Measurements from ENCODE around the gene MAGI1. TPM values are rescaled to one million over a fixed set of nuclear protein-coding genes. Genes with fewer than 3 reads are reported as not detected.

The MAGI1 gene
- polyA plus RNA-seq, 3 donors = not detected

GRCh38 chr3:65577843-65578430 is 460.8 kb downstream of the MAGI1 start:
- Histone ChIP-seq H3K27me3 (ENCODE audit: control insufficient read depth in 2 of 2, insufficient read depth in 2 of 2, low read length in 2 of 2) (no peaks in the 10 kb centered on the region), H3K4me2 (replicated peaks; ENCODE audit: extremely low read depth, low read length, poor library complexity, severe bottlenecking) (no peak overlapping the region), H3K36me3 (replicated peaks in 1 of 2; ENCODE audit: control insufficient read depth in 1 of 2, insufficient read depth in 2 of 2, low read length in 2 of 2) (no peaks in the 10 kb centered on the region), H3K79me2 (ENCODE audit: insufficient read depth, low read length) (no peaks in the 10 kb centered on the region), H3K4me1 (ENCODE audit: control insufficient read depth in 1 of 2, insufficient read depth in 2 of 2, low read length in 2 of 2) (no peaks in the 10 kb centered on the region), H2AFZ (ENCODE audit: insufficient read depth, low read depth, low read length, poor library complexity, severe bottlenecking) (no peak overlapping the region), H3K9ac (ENCODE audit: insufficient read depth, low read length, poor library complexity, severe bottlenecking) (no peak overlapping the region), H4K20me1 (ENCODE audit: insufficient read depth, low read length) (no peaks in the 10 kb centered on the region), H3K9me3 (replicated peaks in 1 of 2; ENCODE audit: control insufficient read depth in 1 of 2, insufficient read depth in 1 of 2, low read length in 2 of 2) (no peaks in the 10 kb centered on the region), H3K4me3 (replicated peaks in 1 of 3; ENCODE audit: low read depth in 2 of 3, low read length in 3 of 3) (no peak overlapping the region), H3K27ac (ENCODE audit: low read depth in 1 of 2, low read length in 2 of 2) (no peak overlapping the region)
- Mint-ChIP-seq H3K4me1 (no peaks in the 10 kb centered on the region), H3K4me3 (no peak overlapping the region), H3K27ac (no peak overlapping the region), H3K9me3 (peaks cover 0 to 4% (median 0%) of the 10 kb centered on the region in 7 donors), H3K36me3 (no peaks in the 10 kb centered on the region), H3K27me3 (ENCODE audit: low read depth in 3 of 3) (no peaks in the 10 kb centered on the region)
- TF ChIP-seq CTCF (IDR thresholded peaks at IDR 0.05) = no peak
- intact Hi-C loops (cut with micrococcal nuclease) = no loop called here
- DNase-seq = no peak
- 88% methylated on average over 4 of the region's 8 CpGs for WGBS (ENCODE audit: insufficient coverage)

- Histone ChIP-seq H3K36me3 (replicated peaks in 1 of 2; ENCODE audit: control insufficient read depth in 1 of 2, insufficient read depth in 2 of 2, low read length in 2 of 2) (no peaks in the 10 kb centered on the region), H4K20me1 (ENCODE audit: insufficient read depth, low read length) (no peaks in the 10 kb centered on the region), H3K27me3 (ENCODE audit: control insufficient read depth in 2 of 2, insufficient read depth in 2 of 2, low read length in 2 of 2) (no peaks in the 10 kb centered on the region), H3K4me3 (replicated peaks in 1 of 3; ENCODE audit: low read depth in 2 of 3, low read length in 3 of 3) (no peak overlapping the region), H3K27ac (ENCODE audit: low read depth in 1 of 2, low read length in 2 of 2) (no peak overlapping the region), H3K4me1 (ENCODE audit: control insufficient read depth in 1 of 2, insufficient read depth in 2 of 2, low read length in 2 of 2) (no peaks in the 10 kb centered on the region), H3K9ac (ENCODE audit: insufficient read depth, low read length, poor library complexity, severe bottlenecking) (no peak overlapping the region), H2AFZ (ENCODE audit: insufficient read depth, low read depth, low read length, poor library complexity, severe bottlenecking) (no peak overlapping the region), H3K4me2 (replicated peaks; ENCODE audit: extremely low read depth, low read length, poor library complexity, severe bottlenecking) (no peak overlapping the region), H3K79me2 (ENCODE audit: insufficient read depth, low read length) (no peaks in the 10 kb centered on the region), H3K9me3 (replicated peaks in 1 of 2; ENCODE audit: control insufficient read depth in 1 of 2, insufficient read depth in 1 of 2, low read length in 2 of 2) (no peaks in the 10 kb centered on the region)
- Mint-ChIP-seq H3K4me3 (no peak overlapping the region), H3K27me3 (ENCODE audit: low read depth in 3 of 3) (no peaks in the 10 kb centered on the region), H3K4me1 (no peaks in the 10 kb centered on the region), H3K27ac (no peak overlapping the region), H3K9me3 (peaks cover 0 to 4% (median 0%) of the 10 kb centered on the region in 7 donors), H3K36me3 (no peaks in the 10 kb centered on the region)
- intact Hi-C loops (cut with micrococcal nuclease) = no loop called here
- DNase-seq = no peak
- WGBS (ENCODE audit: insufficient coverage) = no CpG with 5 or more reads among the region's 2 CpGs
- TF ChIP-seq CTCF (IDR thresholded peaks at IDR 0.05) = no peak
These were observed 461.8 kb downstream of the MAGI1 start for GRCh38 chr3:65576966-65577365.

All from CD14-positive monocyte (primary cell).